ENCODE data around the gene TLE1. TPM values are rescaled to one million over a fixed set of nuclear protein-coding genes. Genes with fewer than 3 reads are reported as not detected.

TLE1 gene
- total RNA-seq, 6 experiments from 2014 or later: 6.7 to 15.3 (median 13.0) TPM

- DNase-seq: no peak
- no peaks in the 10 kb centered on the region for H3K9me3 Mint-ChIP-seq
- peaks cover 5% of the 10 kb centered on the region; the same call in 1 of the 2 replicates for H3K27me3 Mint-ChIP-seq (ENCODE audit: insufficient read depth)
- H3K36me3 Mint-ChIP-seq (ENCODE audit: low read depth): peaks cover 16% of the 10 kb centered on the region
- H3K27ac Mint-ChIP-seq: no peak overlapping the region
- H3K4me1 Mint-ChIP-seq (ENCODE audit: low read depth): peaks cover 33% of the 10 kb centered on the region
- H3K4me3 Mint-ChIP-seq: no peak overlapping the region
- TF ChIP-seq CTCF (IDR thresholded peaks at IDR 0.05): no peak
These were observed 75.0 kb downstream of the TLE1 start for GRCh38 chr9:81614335-81614734.

GRCh38 chr9:81613002-81613812 is 76.1 kb downstream of the TLE1 start:
- Mint-ChIP-seq H3K27me3 (ENCODE audit: insufficient read depth) (peaks cover 5% of the 10 kb centered on the region; the same call in 1 of the 2 replicates), H3K36me3 (ENCODE audit: low read depth) (peaks cover 16% of the 10 kb centered on the region), H3K4me1 (ENCODE audit: low read depth) (peaks cover 30% of the 10 kb centered on the region), H3K9me3 (no peaks in the 10 kb centered on the region), H3K27ac (peak overlapping the region; percentile 60), H3K4me3 (peak overlapping the region; percentile 56)
- TF ChIP-seq CTCF (IDR thresholded peaks at IDR 0.05): no peak
- peak; percentile 65 for DNase-seq

GRCh38 chr9:81611664-81612063 is 77.7 kb downstream of the TLE1 start:
- peaks cover 16% of the 10 kb centered on the region for H3K36me3 Mint-ChIP-seq (ENCODE audit: low read depth)

GRCh38 chr9:81610740-81611107 is 78.6 kb downstream of the TLE1 start:
- no peak for TF ChIP-seq CTCF (IDR thresholded peaks at IDR 0.05)
- peaks cover 5% of the 10 kb centered on the region; the same call in 1 of the 2 replicates for H3K27me3 Mint-ChIP-seq (ENCODE audit: insufficient read depth)

More at GRCh38 chr9:81611664-81612063, 77.7 kb downstream of the TLE1 start:
- peaks cover 5% of the 10 kb centered on the region; the same call in 1 of the 2 replicates for H3K27me3 Mint-ChIP-seq (ENCODE audit: insufficient read depth)
- no peak overlapping the region for H3K4me3 Mint-ChIP-seq
- no peak overlapping the region for H3K27ac Mint-ChIP-seq
- no peak for TF ChIP-seq CTCF (IDR thresholded peaks at IDR 0.05)
- no peaks in the 10 kb centered on the region for H3K9me3 Mint-ChIP-seq
- peaks cover 30% of the 10 kb centered on the region for H3K4me1 Mint-ChIP-seq (ENCODE audit: low read depth)
- no peak for DNase-seq

GRCh38 chr9:81609782-81610739 is 79.3 kb downstream of the TLE1 start:
- H3K4me1 Mint-ChIP-seq (ENCODE audit: low read depth): peaks cover 30% of the 10 kb centered on the region
- H3K4me3 Mint-ChIP-seq: peak overlapping the region; percentile 29; the same call in 1 of the 2 replicates
- peaks cover 18% of the 10 kb centered on the region for H3K36me3 Mint-ChIP-seq (ENCODE audit: low read depth)
- H3K9me3 Mint-ChIP-seq: no peaks in the 10 kb centered on the region
- peak overlapping the region; percentile 74 for H3K27ac Mint-ChIP-seq
- peaks cover 5% of the 10 kb centered on the region; the same call in 1 of the 2 replicates for H3K27me3 Mint-ChIP-seq (ENCODE audit: insufficient read depth)
- peak; percentile 66 for DNase-seq
- no peak for TF ChIP-seq CTCF (IDR thresholded peaks at IDR 0.05)

More at GRCh38 chr9:81610740-81611107, 78.6 kb downstream of the TLE1 start:
- H3K9me3 Mint-ChIP-seq: no peaks in the 10 kb centered on the region
- H3K36me3 Mint-ChIP-seq (ENCODE audit: low read depth): peaks cover 16% of the 10 kb centered on the region
- no peak for DNase-seq
- H3K27ac Mint-ChIP-seq: no peak overlapping the region
- H3K4me3 Mint-ChIP-seq: no peak overlapping the region
- peaks cover 30% of the 10 kb centered on the region for H3K4me1 Mint-ChIP-seq (ENCODE audit: low read depth)
